PFSK-1 (cell line): ENCODE data around the gene TTC28.

Experiments
- POLR2AphosphoS5 ChIP-seq: IDR thresholded peaks from 2 replicates; pipeline ENCODE4 v1.6.1; 2012; ENCODE audit warnings: low read depth, mild to moderate bottlenecking, control low read depth, low read length, moderate library complexity
- REST ChIP-seq, 2 experiments: IDR thresholded peaks; 2 replicates each; pipeline versions ENCODE4 v1.6.1 to v1.8.0; 2011 to 2012; ENCODE audit warnings: low read depth in 2 of 2, low read length in 2 of 2, control low read depth in 1 of 2, inconsistent platforms in 1 of 2, mild to moderate bottlenecking in 1 of 2, moderate library complexity in 1 of 2; ENCODE audit not compliant: insufficient read depth in 1 of 2
- SIN3A ChIP-seq: IDR thresholded peaks from 2 replicates; pipeline ENCODE4 v1.6.1; 2012; ENCODE audit warnings: mild to moderate bottlenecking, low read length, moderate library complexity, borderline replicate concordance; ENCODE audit not compliant: insufficient read depth

GRCh38 chr22:27991586-27992293 lies 687.9 kb downstream of the TTC28 start:
- no peak for TF ChIP-seq SIN3A
- TF ChIP-seq REST (IDR thresholded peaks at IDR 0.05; ENCODE audit: insufficient read depth in 1 of 2, low read depth in 2 of 2, low read length in 2 of 2): no peak
- no peak for TF ChIP-seq POLR2AphosphoS5
